A673 (cell line): Measurements from ENCODE around the gene ADORA2A.
"Not testable (repeated sequence)": the region's sequence is repeated elsewhere in the genome, so short reads cannot be mapped to it uniquely, and the experiment has no call there.

Source experiments
- CTCF ChIP-seq: fragments of 300-800, 200-600 bp; sonication (generic); conservative IDR thresholded peaks from 2 replicates; pipeline ENCODE4 v1.5.1; 2017; ENCODE audit warnings: low read depth, mild to moderate bottlenecking, antibody characterized with exemption, low read length, moderate library complexity, mixed read lengths
- EZH2 ChIP-seq: fragments of 200-600 bp; sonication (generic); IDR thresholded peaks from 2 replicates; pipeline ENCODE4 v1.6.1; 2017; ENCODE audit warnings: borderline replicate concordance, low read depth, mild to moderate bottlenecking, mixed read lengths, antibody characterized with exemption, low read length; ENCODE audit not compliant: poor library complexity, severe bottlenecking

DNA sequence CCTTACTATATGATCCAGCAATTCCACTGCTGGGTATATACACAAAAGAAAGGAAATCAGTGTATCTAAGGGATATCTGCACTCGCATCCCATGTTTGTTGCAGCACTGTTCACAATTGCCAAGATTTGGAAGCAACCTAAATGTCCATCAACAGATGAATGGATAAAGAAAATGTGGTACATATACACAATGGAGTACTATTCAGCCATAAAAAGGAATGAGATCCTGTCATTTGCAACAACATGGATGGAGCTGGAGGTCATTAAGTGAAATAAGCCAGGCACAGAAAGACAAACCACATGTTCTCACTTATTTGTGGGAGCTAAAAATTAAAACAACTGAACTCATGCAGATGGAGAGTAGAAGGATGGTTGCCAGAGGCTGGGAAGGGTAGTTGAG is 62.0 kb downstream of the ADORA2A start:
- TF ChIP-seq CTCF, EZH2: not testable (repeated sequence)
